Calu3 (cell line): ENCODE results near the gene METTL15. TPM values are rescaled to one million over a fixed set of nuclear protein-coding genes. Genes with fewer than 3 reads are reported as not detected.

Source experiments
- BruUV-seq: library from RNA; stranded (reverse); fragments of 400-500 nt; replicated peaks from 2 replicates; lab custom pipeline; 2021; lab: Mats Ljungman, UMichigan
- CTCF ChIA-PET: fragments of 300-600 bp; sonication (Branson Sonifier 250); formaldehyde crosslinking; loops from one replicate; lab custom pipeline; 2022; ENCODE audit warnings: antibody characterized with exemption; lab: Charles Lee
- DNase-seq: peaks from one replicate; pipeline ENCODE4 v3.0.0; 2022
- H3K27ac Mint-ChIP-seq: one replicate; pipeline ENCODE4 v1.8.0; 2022; ENCODE audit warnings: mixed read lengths; ENCODE audit not compliant: unreplicated experiment
- H3K27me3 Mint-ChIP-seq: one replicate; pipeline ENCODE4 v1.8.0; 2022; ENCODE audit warnings: mixed read lengths; ENCODE audit not compliant: unreplicated experiment
- H3K36me3 Mint-ChIP-seq: one replicate; pipeline ENCODE4 v1.8.0; 2022; ENCODE audit warnings: mild to moderate bottlenecking, moderate library complexity, mixed read lengths; ENCODE audit not compliant: insufficient read depth, unreplicated experiment
- H3K4me1 Mint-ChIP-seq: one replicate; pipeline ENCODE4 v1.8.0; 2022; ENCODE audit warnings: mild to moderate bottlenecking, low read depth, mixed read lengths; ENCODE audit not compliant: unreplicated experiment
- H3K4me3 Mint-ChIP-seq: one replicate; pipeline ENCODE4 v1.8.0; 2022; ENCODE audit warnings: mild to moderate bottlenecking, low read depth, moderate library complexity, mixed read lengths; ENCODE audit not compliant: unreplicated experiment
- H3K9me3 Mint-ChIP-seq: one replicate; pipeline ENCODE4 v1.8.0; 2022; ENCODE audit warnings: low read depth, mixed read lengths; ENCODE audit not compliant: unreplicated experiment
- CTCF ChIP-seq: fragments of 200-600 bp; IDR thresholded peaks from one replicate; pipeline ENCODE4 v1.8.0; 2022; ENCODE audit warnings: antibody characterized with exemption; ENCODE audit not compliant: unreplicated experiment
- intact Hi-C: fragments of 100-400 bp; cut with micrococcal nuclease; formaldehyde crosslinking; loops from one replicate; pipeline ENCODE4 v1.10.0; 2022; ENCODE audit not compliant: unreplicated experiment
- total RNA-seq: library from RNA; stranded (reverse); gene quantifications from 2 replicates; pipeline ENCODE4 v1.2.3, GENCODE V29; 2022

The METTL15 gene
- total RNA-seq, 1 experiment from 2014 or later = 19.0 TPM

- no peak for TF ChIP-seq CTCF
- H3K27ac Mint-ChIP-seq = peak overlapping the region; percentile 97
- DNase-seq = no peak
- BruUV-seq = no TSS peak
- CTCF ChIA-PET = no interaction called here
- H3K4me1 Mint-ChIP-seq = peaks cover 11% of the 10 kb centered on the region
- peak overlapping the region; percentile 87 for H3K4me3 Mint-ChIP-seq
- H3K36me3 Mint-ChIP-seq = peaks cover 42% of the 10 kb centered on the region
- intact Hi-C loops = loop anchor here (2.0 kb wide), 1 partner anchor 418 kb away; no protein-coding TSS in a partner anchor
- no peaks in the 10 kb centered on the region for H3K9me3 Mint-ChIP-seq
- H3K27me3 Mint-ChIP-seq = no peaks in the 10 kb centered on the region
Observed at GRCh38 chr11:28110821-28111200, 2.6 kb downstream of the METTL15 start.

- DNase-seq = no peak
- TF ChIP-seq CTCF = no peak
- Mint-ChIP-seq H3K36me3 (peaks cover 17% of the 10 kb centered on the region), H3K4me1 (peaks cover 9% of the 10 kb centered on the region), H3K27me3 (no peaks in the 10 kb centered on the region), H3K9me3 (no peaks in the 10 kb centered on the region), H3K4me3 (no peak overlapping the region), H3K27ac (no peak overlapping the region)
- CTCF ChIA-PET = no interaction called here
- BruUV-seq = no TSS peak
- intact Hi-C loops = no loop called here
Observed at GRCh38 chr11:28114116-28114515, 5.9 kb downstream of the METTL15 start.

- intact Hi-C loops = no loop called here
- TF ChIP-seq CTCF = no peak
- Mint-ChIP-seq H3K27ac (no peak overlapping the region), H3K27me3 (no peaks in the 10 kb centered on the region), H3K9me3 (no peaks in the 10 kb centered on the region), H3K36me3 (peaks cover 13% of the 10 kb centered on the region), H3K4me1 (peaks cover 2% of the 10 kb centered on the region), H3K4me3 (no peak overlapping the region)
- no TSS peak for BruUV-seq
- CTCF ChIA-PET = no interaction called here
- no peak for DNase-seq
Observed at GRCh38 chr11:28114731-28115130, 6.5 kb downstream of the METTL15 start.

GRCh38 chr11:28117712-28118111 lies 9.5 kb downstream of the METTL15 start:
- CTCF ChIA-PET = no interaction called here
- DNase-seq = no peak
- Mint-ChIP-seq H3K27ac (no peak overlapping the region), H3K9me3 (no peaks in the 10 kb centered on the region), H3K36me3 (no peaks in the 10 kb centered on the region), H3K4me1 (no peaks in the 10 kb centered on the region), H3K27me3 (no peaks in the 10 kb centered on the region), H3K4me3 (no peak overlapping the region)
- intact Hi-C loops = no loop called here
- no TSS peak for BruUV-seq
- TF ChIP-seq CTCF = no peak
